SH-SY5Y (cell line): ENCODE measurements around the gene LRRC14B.

Experiments used
- GATA2 ChIP-seq: IDR thresholded peaks from 2 replicates; pipeline ENCODE4 v1.6.1; 2011; ENCODE audit warnings: mild to moderate bottlenecking, low read depth, low read length
- GATA3 ChIP-seq: IDR thresholded peaks from 2 replicates; pipeline ENCODE4 v1.6.1; 2011; ENCODE audit warnings: low read depth, mild to moderate bottlenecking, low read length, moderate library complexity

DNA sequence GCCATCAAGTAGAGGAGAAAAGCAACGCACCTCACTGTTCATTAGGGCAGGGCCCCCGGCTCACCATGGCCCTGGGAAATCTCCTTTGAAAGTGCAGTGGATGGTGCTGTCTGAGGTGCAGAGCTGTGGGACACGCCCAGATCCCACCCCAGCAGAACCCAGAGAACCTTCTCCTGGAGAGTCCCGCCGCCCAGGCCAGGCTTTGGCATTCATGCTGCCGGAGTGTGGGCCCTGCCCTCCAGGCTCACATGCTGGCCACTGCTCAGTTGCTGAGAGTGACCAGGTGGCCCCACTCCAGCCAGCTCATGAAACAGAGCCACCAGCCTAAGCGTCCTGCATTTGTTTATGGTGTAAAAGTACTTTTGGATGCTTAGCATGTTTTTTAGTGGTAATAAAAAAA is 23.8 kb upstream of the LRRC14B start:
- TF ChIP-seq GATA3 (no peak), GATA2 (no peak)
